SK-N-SH treated with all-trans-retinoic acid at 6 μM for 48 hours (cell line): Measurements from ENCODE around the gene OTOL1.

ENCODE experiments used
- ATAC-seq: fragments of 200-7000 bp; cut with Tn5 transposase; 3 replicates; pipeline ENCODE4 v1.9.1; 2020; ENCODE audit warnings: mild to moderate bottlenecking, moderate library complexity
- ARNTL ChIP-seq: fragments of 450-650 bp; formaldehyde crosslinking; IDR thresholded peaks from 2 replicates; pipeline ENCODE4 v1.5.0; 2020; ENCODE audit warnings: low read depth, mild to moderate bottlenecking, moderate library complexity, borderline replicate concordance
- BACH2 ChIP-seq: fragments of 250-450 bp; sonication (Bioruptor Pico); IDR thresholded peaks from 2 replicates; pipeline ENCODE4 v1.9.0; 2021; ENCODE audit warnings: mild to moderate bottlenecking, borderline replicate concordance
- CSDC2 ChIP-seq: fragments of 250-450 bp; sonication (Bioruptor Pico); IDR thresholded peaks from 2 replicates; pipeline ENCODE4 v1.5.0; 2020; ENCODE audit warnings: mild to moderate bottlenecking, moderate library complexity
- CSRNP3 ChIP-seq: fragments of 250-450 bp; sonication (Bioruptor Pico); IDR thresholded peaks from 2 replicates; pipeline ENCODE4 v1.5.1; 2021; ENCODE audit warnings: mild to moderate bottlenecking, moderate library complexity
- ESRRG ChIP-seq: fragments of 250-450 bp; sonication (Bioruptor Pico); IDR thresholded peaks from 2 replicates; pipeline ENCODE4 v1.6.1; 2021; ENCODE audit warnings: mild to moderate bottlenecking
- GLIS3 ChIP-seq: fragments of 250-450 bp; sonication (Bioruptor Pico); IDR thresholded peaks from 2 replicates; pipeline ENCODE4 v1.5.0; 2020; ENCODE audit warnings: mild to moderate bottlenecking, moderate library complexity
- ISL1 ChIP-seq: fragments of 250-450 bp; sonication (Bioruptor Pico); IDR thresholded peaks from 2 replicates; pipeline ENCODE4 v2.1.2; 2022; ENCODE audit warnings: mild to moderate bottlenecking, moderate library complexity
- PPARA ChIP-seq: fragments of 250-450 bp; sonication (Bioruptor Pico); IDR thresholded peaks from 2 replicates; pipeline ENCODE4 v1.5.0; 2020; ENCODE audit warnings: mild to moderate bottlenecking, borderline replicate concordance
- RARB ChIP-seq: fragments of 250-450 bp; sonication (Bioruptor Pico); IDR thresholded peaks from 2 replicates; pipeline ENCODE4 v1.8.0; 2021; ENCODE audit warnings: mild to moderate bottlenecking, moderate library complexity
- TCF4 ChIP-seq: fragments of 250-450 bp; sonication (Bioruptor Pico); IDR thresholded peaks from 2 replicates; pipeline ENCODE4 v1.8.0; 2021; ENCODE audit warnings: mild to moderate bottlenecking, moderate library complexity, borderline replicate concordance
- TOX ChIP-seq: fragments of 250-450 bp; sonication (Bioruptor Pico); IDR thresholded peaks from 2 replicates; pipeline ENCODE4 v1.8.0; 2021; ENCODE audit warnings: mild to moderate bottlenecking, moderate library complexity, borderline replicate concordance
- ZC3H10 ChIP-seq: fragments of 250-450 bp; sonication (Bioruptor Pico); IDR thresholded peaks from 2 replicates; pipeline ENCODE4 v1.5.1; 2021; ENCODE audit warnings: mild to moderate bottlenecking, moderate library complexity
- ZFP3 ChIP-seq: fragments of 250-450 bp; sonication (Bioruptor Pico); IDR thresholded peaks from 2 replicates; pipeline ENCODE4 v1.5.0; 2020; ENCODE audit warnings: mild to moderate bottlenecking, moderate library complexity
- ZFP30 ChIP-seq: fragments of 450-650 bp; formaldehyde crosslinking; IDR thresholded peaks from 2 replicates; pipeline ENCODE4 v1.5.0; 2022; ENCODE audit warnings: mild to moderate bottlenecking, moderate library complexity
- ZNF565 ChIP-seq: fragments of 450-650 bp; formaldehyde crosslinking; conservative IDR thresholded peaks from 2 replicates; pipeline ENCODE4 v1.5.0; 2020; ENCODE audit warnings: low read depth, mild to moderate bottlenecking, moderate library complexity
- ZNF70 ChIP-seq: fragments of 450-650 bp; formaldehyde crosslinking; IDR thresholded peaks from 2 replicates; pipeline ENCODE4 v1.5.0; 2020; ENCODE audit warnings: mild to moderate bottlenecking, moderate library complexity
- ZNF8 ChIP-seq: fragments of 450-650 bp; formaldehyde crosslinking; IDR thresholded peaks from 2 replicates; pipeline ENCODE4 v1.5.0; 2020; ENCODE audit warnings: mild to moderate bottlenecking, moderate library complexity
- TF ChIP-seq, protein P1 (sequence below): fragments of 250-450 bp; sonication (Bioruptor Pico); IDR thresholded peaks from 2 replicates; pipeline ENCODE4 v1.5.0; 2020; ENCODE audit warnings: mild to moderate bottlenecking, moderate library complexity
- TF ChIP-seq, protein P2 (sequence below): fragments of 250-450 bp; sonication (Bioruptor Pico); IDR thresholded peaks from 2 replicates; pipeline ENCODE4 v1.8.0; 2021; ENCODE audit warnings: low read depth, mild to moderate bottlenecking, moderate library complexity, borderline replicate concordance
- TF ChIP-seq, protein P3 (sequence below): fragments of 250-450 bp; sonication (Bioruptor Pico); IDR thresholded peaks from 2 replicates; pipeline ENCODE4 v1.8.0; 2020; ENCODE audit warnings: mild to moderate bottlenecking, moderate library complexity, borderline replicate concordance
- TF ChIP-seq, protein P4 (sequence below): fragments of 250-450 bp; sonication (Bioruptor Pico); IDR thresholded peaks from 2 replicates; pipeline ENCODE4 v1.5.1; 2020; ENCODE audit warnings: low read depth, mild to moderate bottlenecking, moderate library complexity

OTOL1 gene

GRCh38 chr3:161496508-161496907 lies at the start of gene OTOL1:
Gene OTOL1 (plus strand): TSS chr3:161496808. CDS start chr3:161496808, 0 bp downstream.
- TF ChIP-seq ZNF8 (CRISPR knock-in tag) (no peak), TCF4 (CRISPR knock-in tag) (no peak), RARB (CRISPR knock-in tag) (no peak), ZNF565 (CRISPR knock-in tag) (no peak), CSDC2 (CRISPR knock-in tag) (no peak), BACH2 (CRISPR knock-in tag) (no peak), CSRNP3 (CRISPR knock-in tag) (no peak), PPARA (CRISPR knock-in tag) (no peak), ISL1 (CRISPR knock-in tag) (no peak), ZNF70 (CRISPR knock-in tag) (no peak), ZFP30 (CRISPR knock-in tag) (no peak), ZC3H10 (CRISPR knock-in tag) (no peak), TOX (CRISPR knock-in tag) (no peak), ARNTL (CRISPR knock-in tag) (no peak), ZFP3 (no peak), GLIS3 (CRISPR knock-in tag) (no peak)
- TF ChIP-seq, protein P1, sequence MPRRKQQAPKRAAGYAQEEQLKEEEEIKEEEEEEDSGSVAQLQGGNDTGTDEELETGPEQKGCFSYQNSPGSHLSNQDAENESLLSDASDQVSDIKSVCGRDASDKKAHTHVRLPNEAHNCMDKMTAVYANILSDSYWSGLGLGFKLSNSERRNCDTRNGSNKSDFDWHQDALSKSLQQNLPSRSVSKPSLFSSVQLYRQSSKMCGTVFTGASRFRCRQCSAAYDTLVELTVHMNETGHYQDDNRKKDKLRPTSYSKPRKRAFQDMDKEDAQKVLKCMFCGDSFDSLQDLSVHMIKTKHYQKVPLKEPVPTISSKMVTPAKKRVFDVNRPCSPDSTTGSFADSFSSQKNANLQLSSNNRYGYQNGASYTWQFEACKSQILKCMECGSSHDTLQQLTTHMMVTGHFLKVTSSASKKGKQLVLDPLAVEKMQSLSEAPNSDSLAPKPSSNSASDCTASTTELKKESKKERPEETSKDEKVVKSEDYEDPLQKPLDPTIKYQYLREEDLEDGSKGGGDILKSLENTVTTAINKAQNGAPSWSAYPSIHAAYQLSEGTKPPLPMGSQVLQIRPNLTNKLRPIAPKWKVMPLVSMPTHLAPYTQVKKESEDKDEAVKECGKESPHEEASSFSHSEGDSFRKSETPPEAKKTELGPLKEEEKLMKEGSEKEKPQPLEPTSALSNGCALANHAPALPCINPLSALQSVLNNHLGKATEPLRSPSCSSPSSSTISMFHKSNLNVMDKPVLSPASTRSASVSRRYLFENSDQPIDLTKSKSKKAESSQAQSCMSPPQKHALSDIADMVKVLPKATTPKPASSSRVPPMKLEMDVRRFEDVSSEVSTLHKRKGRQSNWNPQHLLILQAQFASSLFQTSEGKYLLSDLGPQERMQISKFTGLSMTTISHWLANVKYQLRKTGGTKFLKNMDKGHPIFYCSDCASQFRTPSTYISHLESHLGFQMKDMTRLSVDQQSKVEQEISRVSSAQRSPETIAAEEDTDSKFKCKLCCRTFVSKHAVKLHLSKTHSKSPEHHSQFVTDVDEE = no peak
- TF ChIP-seq, protein P2, sequence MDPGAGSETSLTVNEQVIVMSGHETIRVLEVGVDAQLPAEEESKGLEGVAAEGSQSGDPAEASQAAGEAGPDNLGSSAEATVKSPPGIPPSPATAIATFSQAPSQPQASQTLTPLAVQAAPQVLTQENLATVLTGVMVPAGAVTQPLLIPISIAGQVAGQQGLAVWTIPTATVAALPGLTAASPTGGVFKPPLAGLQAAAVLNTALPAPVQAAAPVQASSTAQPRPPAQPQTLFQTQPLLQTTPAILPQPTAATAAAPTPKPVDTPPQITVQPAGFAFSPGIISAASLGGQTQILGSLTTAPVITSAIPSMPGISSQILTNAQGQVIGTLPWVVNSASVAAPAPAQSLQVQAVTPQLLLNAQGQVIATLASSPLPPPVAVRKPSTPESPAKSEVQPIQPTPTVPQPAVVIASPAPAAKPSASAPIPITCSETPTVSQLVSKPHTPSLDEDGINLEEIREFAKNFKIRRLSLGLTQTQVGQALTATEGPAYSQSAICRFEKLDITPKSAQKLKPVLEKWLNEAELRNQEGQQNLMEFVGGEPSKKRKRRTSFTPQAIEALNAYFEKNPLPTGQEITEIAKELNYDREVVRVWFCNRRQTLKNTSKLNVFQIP (CRISPR knock-in tag) = no peak
- TF ChIP-seq, protein P3, sequence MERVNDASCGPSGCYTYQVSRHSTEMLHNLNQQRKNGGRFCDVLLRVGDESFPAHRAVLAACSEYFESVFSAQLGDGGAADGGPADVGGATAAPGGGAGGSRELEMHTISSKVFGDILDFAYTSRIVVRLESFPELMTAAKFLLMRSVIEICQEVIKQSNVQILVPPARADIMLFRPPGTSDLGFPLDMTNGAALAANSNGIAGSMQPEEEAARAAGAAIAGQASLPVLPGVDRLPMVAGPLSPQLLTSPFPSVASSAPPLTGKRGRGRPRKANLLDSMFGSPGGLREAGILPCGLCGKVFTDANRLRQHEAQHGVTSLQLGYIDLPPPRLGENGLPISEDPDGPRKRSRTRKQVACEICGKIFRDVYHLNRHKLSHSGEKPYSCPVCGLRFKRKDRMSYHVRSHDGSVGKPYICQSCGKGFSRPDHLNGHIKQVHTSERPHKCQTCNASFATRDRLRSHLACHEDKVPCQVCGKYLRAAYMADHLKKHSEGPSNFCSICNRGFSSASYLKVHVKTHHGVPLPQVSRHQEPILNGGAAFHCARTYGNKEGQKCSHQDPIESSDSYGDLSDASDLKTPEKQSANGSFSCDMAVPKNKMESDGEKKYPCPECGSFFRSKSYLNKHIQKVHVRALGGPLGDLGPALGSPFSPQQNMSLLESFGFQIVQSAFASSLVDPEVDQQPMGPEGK (CRISPR knock-in tag) = no peak
- TF ChIP-seq, protein P4, sequence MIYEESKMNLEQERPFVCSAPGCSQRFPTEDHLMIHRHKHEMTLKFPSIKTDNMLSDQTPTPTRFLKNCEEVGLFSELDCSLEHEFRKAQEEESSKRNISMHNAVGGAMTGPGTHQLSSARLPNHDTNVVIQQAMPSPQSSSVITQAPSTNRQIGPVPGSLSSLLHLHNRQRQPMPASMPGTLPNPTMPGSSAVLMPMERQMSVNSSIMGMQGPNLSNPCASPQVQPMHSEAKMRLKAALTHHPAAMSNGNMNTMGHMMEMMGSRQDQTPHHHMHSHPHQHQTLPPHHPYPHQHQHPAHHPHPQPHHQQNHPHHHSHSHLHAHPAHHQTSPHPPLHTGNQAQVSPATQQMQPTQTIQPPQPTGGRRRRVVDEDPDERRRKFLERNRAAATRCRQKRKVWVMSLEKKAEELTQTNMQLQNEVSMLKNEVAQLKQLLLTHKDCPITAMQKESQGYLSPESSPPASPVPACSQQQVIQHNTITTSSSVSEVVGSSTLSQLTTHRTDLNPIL (CRISPR knock-in tag) = no peak
- no peak for ATAC-seq

- TF ChIP-seq ZNF70 (CRISPR knock-in tag) (no peak), ZFP3 (no peak), ZC3H10 (CRISPR knock-in tag) (no peak), ESRRG (CRISPR knock-in tag) (no peak)
- TF ChIP-seq, protein P1 = no peak
- TF ChIP-seq, all 23 proteins: peak for 0
- ATAC-seq = no peak
Measured at GRCh38 chr3:161449785-161450184, 46.8 kb upstream of the OTOL1 start.
